A549 (cell line): Measurements from ENCODE around the gene FAM20C. TPM values are rescaled to one million over a fixed set of nuclear protein-coding genes. Genes with fewer than 3 reads are reported as not detected.

ENCODE experiments used
- ATAC-seq, 2 experiments: fragments of 200-7000 bp in 1 of 2; fragments of >200 bp in 1 of 2; cut with Nextera tagmentation in 1 of 2; cut with Tn5 transposase in 1 of 2; 3 replicates each; pipeline versions ENCODE4 v1.8.0 to v1.9.1; 2018 to 2020; ENCODE audit warnings: mild to moderate bottlenecking in 1 of 2, moderate library complexity in 1 of 2
- CTCF ChIA-PET: fragments of 300-600 bp; sonication (Branson Sonifier 250); formaldehyde crosslinking; extraction: SDS; loops from one replicate; lab custom pipeline; 2021; ENCODE audit warnings: antibody characterized with exemption, inconsistent platforms; lab: Yijun Ruan, JAX
- POLR2A ChIA-PET: fragments of 350-600 bp; formaldehyde crosslinking; extraction: SDS; loops from one replicate; lab custom pipeline; 2021; ENCODE audit warnings: antibody characterized with exemption, inconsistent platforms; lab: Yijun Ruan, JAX
- DNase-seq, 2 experiments: peaks; one replicate each; pipeline versions ENCODE4 v3.0.0 to v3.0.0-alpha.2; 2011 to 2016; ENCODE audit warnings: low read depth in 1 of 2, low spot score in 1 of 2
- FAIRE-seq: peaks from 2 replicates; lab custom pipeline; 2011; peaks lifted over from hg19 to GRCh38; lab: Jason Lieb, UNC
- H3K27ac ChIP-seq, 2 experiments: fragments of >200 bp; sonication (Bioruptor Twin); formaldehyde crosslinking; 3 replicates each; pipeline ENCODE4 v1.5.1; 2016 to 2017
- H3K4me1 ChIP-seq: fragments of >200 bp; sonication (Bioruptor Twin); formaldehyde crosslinking; 3 replicates; pipeline ENCODE4 v1.6.1; 2016
- H3K4me2 ChIP-seq: fragments of >200 bp; sonication (Bioruptor Twin); formaldehyde crosslinking; 3 replicates; pipeline ENCODE4 v1.6.1; 2016
- H3K4me3 ChIP-seq: fragments of >200 bp; sonication (Bioruptor Twin); formaldehyde crosslinking; 3 replicates; pipeline ENCODE4 v1.5.1; 2016
- H3K9me3 ChIP-seq: fragments of >200 bp; sonication (Bioruptor Twin); formaldehyde crosslinking; 3 replicates; pipeline ENCODE4 v1.6.1; 2016
- BCL3 ChIP-seq: fragments of >200 bp; sonication (Bioruptor Twin); formaldehyde crosslinking; IDR thresholded peaks from 3 replicates; pipeline ENCODE4 v1.6.1; 2016
- BHLHE40 ChIP-seq: IDR thresholded peaks from 2 replicates; pipeline ENCODE4 v1.6.1; 2012; ENCODE audit warnings: low read depth, low read length, inconsistent platforms
- CBX8 ChIP-seq: fragments of 200-600 bp; sonication (generic); IDR thresholded peaks from 2 replicates; pipeline ENCODE4 v1.6.1; 2016
- CEBPB ChIP-seq, 2 experiments: fragments of >200 bp in 1 of 2; sonication (Bioruptor Twin) in 1 of 2; formaldehyde crosslinking in 1 of 2; IDR thresholded peaks; 2 replicates each; pipeline ENCODE4 v1.6.1; 2012 to 2016
- CHD2 ChIP-seq: fragments of 150-350 bp; IDR thresholded peaks from 2 replicates; pipeline ENCODE4 v1.6.1; 2014; ENCODE audit warnings: low read length; ENCODE audit not compliant: partially characterized antibody
- CHD4 ChIP-seq: fragments of 200-600 bp; sonication (generic); IDR thresholded peaks from 2 replicates; pipeline ENCODE4 v1.6.1; 2016; ENCODE audit warnings: antibody characterized with exemption, mild to moderate bottlenecking, borderline replicate concordance
- ELK1 ChIP-seq: fragments of 150-350 bp; IDR thresholded peaks from 2 replicates; pipeline ENCODE4 v1.6.1; 2014; ENCODE audit warnings: low read depth, mild to moderate bottlenecking, low read length
- FOSB ChIP-seq: fragments of 250-450 bp; sonication (Bioruptor Pico); IDR thresholded peaks from 2 replicates; pipeline ENCODE4 v1.5.0; 2020; ENCODE audit warnings: mild to moderate bottlenecking, moderate library complexity
- HES2 ChIP-seq: fragments of >200 bp; sonication (Bioruptor Twin); formaldehyde crosslinking; IDR thresholded peaks from 2 replicates; pipeline ENCODE4 v1.6.1; 2016
- MAZ ChIP-seq: fragments of 150-350 bp; IDR thresholded peaks from 2 replicates; pipeline ENCODE4 v1.6.1; 2014; ENCODE audit warnings: antibody characterized with exemption, low read depth, low read length, borderline replicate concordance
- NFE2L2 ChIP-seq: fragments of 150-350 bp; conservative IDR thresholded peaks from 2 replicates; pipeline ENCODE4 v1.6.1; 2014; ENCODE audit warnings: low read length
- REST ChIP-seq: fragments of 200-600 bp; sonication (generic); IDR thresholded peaks from 2 replicates; pipeline ENCODE4 v1.6.1; 2016; ENCODE audit warnings: antibody characterized with exemption, mild to moderate bottlenecking, moderate library complexity
- SMC3 ChIP-seq: fragments of >200 bp; sonication (Bioruptor Twin); formaldehyde crosslinking; IDR thresholded peaks from 3 replicates; pipeline ENCODE4 v1.6.1; 2018; ENCODE audit warnings: inconsistent platforms
- USF2 ChIP-seq: fragments of 450-650 bp; IDR thresholded peaks from 2 replicates; pipeline ENCODE4 v1.6.1; 2014; ENCODE audit warnings: antibody characterized with exemption
- ZFP36 ChIP-seq: fragments of 450-650 bp; IDR thresholded peaks from 2 replicates; pipeline ENCODE4 v1.6.1; 2014; ENCODE audit warnings: borderline replicate concordance; ENCODE audit not compliant: partially characterized antibody
- ZSCAN20 ChIP-seq: fragments of 250-450 bp; sonication (Bioruptor Pico); IDR thresholded peaks from 2 replicates; pipeline ENCODE4 v1.8.0; 2022; ENCODE audit warnings: mild to moderate bottlenecking, moderate library complexity
- WGBS: methylation state at CpG from one replicate; pipeline ENCODE4 v1.1.6; 2017; ENCODE audit errors: missing lambda C conversion rate; 5-methylcytosine and 5-hydroxymethylcytosine counted together
- polyA plus RNA-seq, 4 experiments: library from polyadenylated mRNA; depleted of rRNA in 3 of 4; stranded (reverse); fragments of >200 nt; fragmentation: RNase III in 1 of 4; extraction: RNeasy Plus Mini Kit Qiagen cat#74134 plus additional on column Dnase treatment in 1 of 4; gene quantifications; 2 replicates in 3 of 4; 3 replicates in 1 of 4; pipeline ENCODE4 v1.2.3, GENCODE V29; 2011 to 2017

Gene FAM20C
- polyA plus RNA-seq, 2 of the 4 experiments (the other 2 are of a cell fraction), result 5.6 to 20.3 TPM

GRCh38 chr7:273327-273726 is 81.0 kb downstream of the FAM20C start:
- Histone ChIP-seq H3K4me2 (no peak overlapping the region), H3K9me3 (peaks cover 50% of the 10 kb centered on the region), H3K4me1 (no peaks in the 10 kb centered on the region), H3K4me3 (no peak overlapping the region), H3K27ac (no peak overlapping the region)
- 75% methylated on average over 7 of the region's 7 CpGs for WGBS
- ATAC-seq (no peak), DNase-seq (no peak), FAIRE-seq (no peak)
- POLR2A ChIA-PET, result no interaction called here
- TF ChIP-seq ELK1 (no peak), CEBPB (IDR thresholded peaks at IDR 0.05) (no peak)
- CTCF ChIA-PET, result no interaction called here

- Histone ChIP-seq H3K27ac (no peak overlapping the region), H3K4me1 (no peaks in the 10 kb centered on the region), H3K9me3 (peaks cover 50% of the 10 kb centered on the region), H3K4me3 (no peak overlapping the region), H3K4me2 (no peak overlapping the region)
- POLR2A ChIA-PET, result no interaction called here
- DNase-seq (no peak), FAIRE-seq (no peak), ATAC-seq (no peak)
- CTCF ChIA-PET, result no interaction called here
- TF ChIP-seq MAZ (no peak), FOSB (no peak), SMC3 (no peak), REST (no peak), HES2 (no peak), CHD4 (no peak), ZSCAN20 (CRISPR knock-in tag) (no peak), BHLHE40 (no peak), CBX8 (no peak), NFE2L2 (no peak), CHD2 (no peak), BCL3 (no peak), ELK1 (no peak), ZFP36 (no peak), CEBPB (IDR thresholded peaks at IDR 0.05) (no peak), USF2 (no peak)
- WGBS, result 8% methylated on average over 2 of the region's 2 CpGs
These were observed 81.9 kb downstream of the FAM20C start for GRCh38 chr7:274266-274665.
